K562 treated with DMSO at 1 percent for 24 hours (cell line): ENCODE measurements around the gene SF3B4. TPM values are rescaled to one million over a fixed set of nuclear protein-coding genes. Genes with fewer than 3 reads are reported as not detected.

Source experiments
- total RNA-seq: library from RNA; unstranded; fragments of 300-600 nt; gene quantifications from 2 replicates; pipeline ENCODE4 v1.2.3, GENCODE V29; 2022; ENCODE audit warnings: low read depth; ENCODE audit not compliant: insufficient read depth

SF3B4 gene, protein sequence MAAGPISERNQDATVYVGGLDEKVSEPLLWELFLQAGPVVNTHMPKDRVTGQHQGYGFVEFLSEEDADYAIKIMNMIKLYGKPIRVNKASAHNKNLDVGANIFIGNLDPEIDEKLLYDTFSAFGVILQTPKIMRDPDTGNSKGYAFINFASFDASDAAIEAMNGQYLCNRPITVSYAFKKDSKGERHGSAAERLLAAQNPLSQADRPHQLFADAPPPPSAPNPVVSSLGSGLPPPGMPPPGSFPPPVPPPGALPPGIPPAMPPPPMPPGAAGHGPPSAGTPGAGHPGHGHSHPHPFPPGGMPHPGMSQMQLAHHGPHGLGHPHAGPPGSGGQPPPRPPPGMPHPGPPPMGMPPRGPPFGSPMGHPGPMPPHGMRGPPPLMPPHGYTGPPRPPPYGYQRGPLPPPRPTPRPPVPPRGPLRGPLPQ
- 61.4 and 69.1 TPM in 2 replicates for total RNA-seq

DNA sequence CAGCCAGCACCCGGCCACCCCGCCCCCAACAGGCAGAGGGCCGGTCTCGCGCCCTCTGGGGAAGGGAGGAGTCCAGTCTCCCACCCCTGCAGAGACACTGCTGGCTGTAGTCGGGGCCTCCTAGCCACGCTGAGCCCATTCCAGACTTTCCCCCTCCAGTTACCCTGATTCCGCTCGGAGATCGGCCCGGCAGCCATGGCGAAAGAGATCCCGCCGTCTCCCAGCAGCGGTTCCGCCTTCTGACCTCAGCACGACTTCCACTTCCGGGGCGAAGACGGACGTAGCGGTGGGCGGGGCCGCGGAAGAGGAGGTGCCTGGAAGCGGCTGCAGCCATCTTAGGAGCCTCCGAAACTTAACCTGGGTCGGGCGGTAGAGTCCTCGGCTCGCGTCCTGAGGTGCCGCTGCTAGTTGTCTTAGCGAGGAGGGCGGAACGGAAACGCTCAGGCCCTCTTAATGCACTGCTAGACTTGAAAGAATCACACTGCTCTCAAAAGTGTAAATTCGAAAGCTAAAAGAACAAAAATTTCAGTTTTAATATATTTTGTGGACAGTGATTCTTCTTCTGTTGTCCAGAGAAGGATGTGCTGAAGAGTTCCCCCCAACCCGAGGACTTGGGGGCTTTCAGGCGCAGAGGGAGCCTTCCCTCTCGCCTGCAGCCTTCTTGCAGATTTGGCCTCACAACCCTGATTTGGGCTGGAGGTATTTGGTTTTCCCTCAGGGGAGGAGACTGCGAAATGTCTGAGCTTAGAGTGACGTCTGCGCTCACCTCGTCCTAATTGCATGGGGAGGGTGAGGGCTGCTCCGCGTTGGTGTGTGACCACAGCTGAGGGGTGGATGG is at the start of gene SF3B4:
TSS of gene SF3B4 (minus strand) at position 241 of the 838 bp plus-strand sequence. CDS start at position 197, 44 bp downstream.

DNA sequence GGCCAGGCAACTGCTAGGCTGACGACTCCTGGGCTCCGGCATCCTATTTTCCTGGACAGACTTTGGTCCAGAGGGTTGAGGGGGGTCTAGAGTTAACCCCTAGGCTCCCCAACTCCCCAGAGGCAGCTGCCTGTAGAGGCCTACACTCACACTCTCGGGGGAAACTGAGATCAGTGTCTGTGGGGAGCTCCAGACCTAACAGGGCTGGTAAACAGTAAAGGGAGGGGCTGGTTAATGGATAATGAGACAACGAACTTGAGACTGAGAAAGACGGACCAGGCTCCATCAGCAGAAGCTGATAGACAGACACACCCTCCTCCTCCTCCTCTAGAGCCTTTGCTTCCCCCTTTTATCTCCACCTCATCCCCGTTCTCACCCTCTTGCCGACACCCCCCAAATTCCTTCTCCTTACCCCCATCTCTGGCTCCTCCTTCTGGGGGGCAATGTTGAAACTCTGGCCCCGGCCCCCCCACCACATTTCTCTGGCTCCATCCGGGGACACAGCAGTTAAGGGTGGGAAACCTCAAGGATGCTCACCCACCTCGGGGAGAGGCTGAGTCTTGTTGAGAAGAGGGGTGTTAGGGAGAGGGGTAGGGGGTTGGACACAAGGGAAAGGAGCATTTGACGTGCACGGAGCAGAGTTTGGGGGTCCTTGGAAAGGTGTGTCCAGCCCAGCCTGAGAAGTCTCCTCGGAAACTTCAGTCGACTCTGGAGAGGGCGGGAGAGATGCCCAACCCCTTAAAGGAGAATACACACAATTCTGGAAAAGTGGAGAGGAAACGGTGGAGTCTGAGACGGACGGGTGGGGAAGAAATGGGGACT is 8.8 kb upstream of the SF3B4 start, which contains the start of gene MTMR11:
TSS of gene MTMR11 (minus strand) at position 710 of the 822 bp plus-strand sequence. CDS start at position 478, 232 bp downstream.

DNA sequence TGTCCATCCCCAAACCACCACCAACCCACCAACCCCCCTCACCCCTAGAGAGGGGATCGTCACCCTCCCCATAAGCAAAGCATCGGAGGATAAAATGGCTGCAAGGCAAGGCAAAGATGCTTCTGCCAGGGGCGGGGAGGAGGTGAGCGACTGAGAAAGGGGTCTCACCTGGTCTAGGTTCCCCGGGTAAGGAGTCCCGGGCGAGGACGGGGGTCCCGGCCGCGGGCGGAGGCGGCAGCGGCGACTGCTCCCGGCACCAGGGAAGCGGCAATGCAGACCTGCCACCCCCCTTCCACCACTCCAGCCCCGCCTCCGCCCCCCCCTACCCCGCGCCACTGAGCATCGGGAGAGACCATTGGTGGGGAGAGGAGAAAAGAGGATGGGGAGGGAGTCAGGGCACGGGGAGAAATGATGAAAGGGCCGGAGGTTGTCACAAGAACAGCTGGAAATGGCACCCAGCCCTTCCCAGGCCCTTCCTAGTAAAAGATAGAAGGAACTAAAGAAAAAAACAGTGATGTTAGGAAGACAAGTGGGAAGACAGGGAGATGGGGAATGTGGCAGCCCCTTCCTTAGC is 9.9 kb downstream of the SF3B4 start, which contains the start of gene SV2A:
TSS of gene SV2A (minus strand) at position 274 of the 574 bp plus-strand sequence. CDS start 4,004 bp downstream, outside the sequence.

DNA sequence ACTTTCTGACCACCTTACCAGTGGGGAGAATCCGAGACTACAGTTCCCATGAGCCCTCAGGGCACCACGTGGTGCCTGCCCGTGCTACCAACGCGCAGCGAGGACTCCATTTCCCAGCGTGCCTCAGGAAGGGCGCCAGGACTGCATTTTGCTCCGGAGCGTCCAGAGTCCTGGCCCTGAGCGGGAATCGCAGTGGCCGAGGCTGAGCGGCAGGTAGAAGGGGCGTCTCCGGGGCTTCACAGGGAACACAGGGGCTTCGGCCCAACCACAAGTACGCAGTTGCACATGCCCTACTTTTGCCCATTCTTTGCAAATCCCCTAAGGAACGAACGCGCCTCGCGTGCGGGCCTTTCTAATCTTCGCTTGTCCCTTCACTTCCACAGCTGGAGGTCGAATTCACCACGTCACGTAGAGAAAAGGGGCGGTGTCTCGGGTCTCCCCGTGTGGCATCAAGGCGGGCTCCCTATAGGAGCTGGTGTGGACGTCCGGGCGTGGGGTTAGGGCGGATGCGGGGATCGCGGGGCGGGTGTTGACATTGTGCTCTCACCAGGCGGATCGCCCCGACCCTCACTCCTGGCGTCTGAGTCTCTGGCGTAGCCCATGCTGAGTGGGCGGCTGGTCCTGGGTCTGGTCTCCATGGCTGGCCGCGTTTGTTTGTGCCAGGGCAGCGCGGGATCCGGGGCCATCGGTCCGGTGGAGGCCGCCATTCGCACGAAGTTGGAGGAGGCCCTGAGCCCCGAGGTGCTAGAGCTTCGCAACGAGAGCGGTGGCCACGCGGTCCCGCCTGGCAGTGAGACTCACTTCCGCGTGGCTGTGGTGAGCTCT is 27.9 kb downstream of the SF3B4 start, which contains the start of gene BOLA1:
TSS of gene BOLA1 (plus strand) at position 109 of the 825 bp plus-strand sequence. CDS start at position 601, 492 bp downstream.

Other genes with a start within 250 kb of the SF3B4 start
- gene FCGR1A, start 145.1 kb downstream of the SF3B4 start, total RNA-seq, result 2.0 and 3.0 TPM in 2 replicates
- gene BOLA1, start 28.2 kb downstream of the SF3B4 start, total RNA-seq, result 2.3 and 3.3 TPM in 2 replicates
- gene SV2A, start 10.0 kb downstream of the SF3B4 start, total RNA-seq, result 0.20 and 0.22 TPM in 2 replicates
- 0.44 and 1.3 TPM in 2 replicates for gene MTMR11, start 9.1 kb upstream of the SF3B4 start, total RNA-seq
- 4.7 and 7.2 TPM in 2 replicates for gene OTUD7B, start 82.9 kb upstream of the SF3B4 start, total RNA-seq
- 19.1 and 20.3 TPM in 2 replicates for gene VPS45, start 140.0 kb upstream of the SF3B4 start, total RNA-seq
- gene PLEKHO1, start 222.1 kb upstream of the SF3B4 start, total RNA-seq, result 10.1 and 15.3 TPM in 2 replicates